Stomach (tissue), 9 donors: ENCODE data around the gene IFNA1. TPM values are rescaled to one million over a fixed set of nuclear protein-coding genes. Genes with fewer than 3 reads are reported as not detected.

ENCODE experiments used
- DNase-seq, 2 donors: peaks; one replicate each; pipeline versions ENCODE4 v3.0.0 to v3.0.0-alpha.2; 2013 to 2019
- H3K27ac ChIP-seq, 5 donors: fragments of 200-600 bp in 4 of 5; sonication (generic) in 4 of 5; one replicate each; pipeline ENCODE4 v1.5.1; 2013 to 2019; ENCODE audit warnings: mild to moderate bottlenecking in 1 of 5, moderate library complexity in 1 of 5
- H3K27me3 ChIP-seq, 3 donors: fragments of 200-600 bp; sonication (generic); one replicate each; pipeline ENCODE4 v1.5.1; 2017 to 2019; ENCODE audit warnings: mixed run types in 1 of 3
- H3K36me3 ChIP-seq, 4 donors: fragments of 200-600 bp; sonication (generic); 1 replicate in 3 of 4; 2 replicates in 1 of 4; pipeline ENCODE4 v1.5.1; 2016 to 2019
- H3K4me1 ChIP-seq, 4 donors: fragments of 200-600 bp; sonication (generic); one replicate each; pipeline ENCODE4 v1.5.1; 2016 to 2019
- H3K4me3 ChIP-seq, 4 donors: fragments of 200-600 bp; sonication (generic) in 3 of 4; one replicate each; pipeline ENCODE4 v1.5.1; 2016 to 2019; ENCODE audit warnings: mild to moderate bottlenecking in 1 of 4
- H3K9me3 ChIP-seq, 4 donors: fragments of 200-600 bp; sonication (generic); one replicate each; pipeline ENCODE4 v1.5.1; 2016 to 2019
- EP300 ChIP-seq: sonication (generic); formaldehyde crosslinking; IDR thresholded peaks from one replicate; pipeline ENCODE4 v1.6.1; 2017; ENCODE audit warnings: antibody characterized with exemption
- POLR2A ChIP-seq, 4 donors: fragments of 450-650 bp; IDR thresholded peaks; one replicate each; pipeline ENCODE4 v1.6.1; 2016; ENCODE audit warnings: antibody characterized with exemption in 4 of 4, control low read depth in 2 of 4, mild to moderate bottlenecking in 1 of 4, moderate library complexity in 1 of 4
- POLR2AphosphoS5 ChIP-seq, 3 donors: sonication (generic); formaldehyde crosslinking; IDR thresholded peaks; one replicate each; pipeline ENCODE4 v1.6.1; 2016; ENCODE audit warnings: antibody characterized with exemption in 3 of 3
- WGBS, 5 donors: extraction: QIAGEN DNeasy Blood & Tissue Kit in 3 of 5; methylation state at CpG; one replicate each; pipeline versions ENCODE4 v1.1.5 to v1.1.7; 2013 to 2018; 5-methylcytosine and 5-hydroxymethylcytosine counted together
- intact Hi-C: fragments of 100-400 bp; cut with DNase I; formaldehyde crosslinking; loops from one replicate; pipeline ENCODE4 v1.15.1; 2023; ENCODE audit warnings: low total_unique reads
- polyA plus RNA-seq, 3 donors: library from polyadenylated mRNA; stranded (reverse); fragments of 200-250 nt; gene quantifications; one replicate each; pipeline ENCODE4 v1.2.3, GENCODE V29; 2013
- total RNA-seq, 5 donors: library from RNA; depleted of rRNA; stranded (reverse); fragments of >200 nt; gene quantifications; one replicate each; pipeline versions ENCODE4 v1.1.0 to v1.2.3, GENCODE V29; 2014 to 2016
- TF ChIP-seq, protein P1 (sequence below), 7 experiments: fragments of 450-650 bp in 4 of 7; fragments of 200-600 bp in 3 of 7; sonication (generic) in 3 of 7; IDR thresholded peaks; one replicate each; pipeline ENCODE4 v1.5.1; 2016 to 2019; ENCODE audit warnings: antibody characterized with exemption in 7 of 7, control low read depth in 2 of 7, mild to moderate bottlenecking in 1 of 7
- donor health status: healthy with polysubstance abuse.
- donor health status: Bipolar disorder and iron deficiency.
- donor health status: healthy.

The IFNA1 gene
- total and polyA plus RNA-seq, 8 donors: not detected

DNA sequence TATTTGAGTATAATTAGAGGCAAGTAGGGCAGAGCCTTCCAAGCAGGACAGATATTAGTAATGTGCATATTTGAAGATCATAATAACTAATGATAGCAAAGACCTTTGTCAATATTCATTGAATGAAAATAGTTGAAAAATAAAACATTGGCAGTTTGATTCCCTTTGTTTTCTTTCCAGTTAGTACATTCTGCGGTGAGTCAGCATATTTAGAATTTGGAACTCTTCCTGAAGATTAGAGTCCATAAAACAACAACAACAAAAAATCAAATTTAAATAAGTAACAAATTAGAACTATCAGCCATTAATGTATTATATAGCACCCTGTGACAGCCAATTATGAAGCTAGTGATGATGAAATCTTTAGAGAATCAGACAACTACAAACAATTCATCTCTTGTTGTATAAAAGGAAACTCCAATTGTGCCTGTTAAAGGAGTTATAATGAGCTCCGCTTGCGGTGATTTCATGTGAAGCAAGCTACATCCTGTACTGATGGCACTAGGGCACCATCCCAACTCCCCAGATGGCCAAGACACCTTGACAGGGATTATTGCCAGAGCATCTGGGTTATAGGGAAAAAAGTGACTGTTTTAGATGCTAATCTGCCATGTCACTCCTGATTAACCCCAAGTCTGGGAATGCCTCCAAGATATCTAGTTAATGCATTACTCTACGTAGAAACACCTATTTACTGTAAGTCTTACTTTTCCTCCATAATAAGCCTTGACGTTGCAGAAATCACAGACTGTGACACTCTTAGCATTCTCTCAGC lies 24.6 kb upstream of the IFNA1 start:
- no peak for DNase-seq
- no peaks in the 10 kb centered on the region for H3K36me3 ChIP-seq
- H3K4me3 ChIP-seq: no peak overlapping the region
- peaks cover 0 to 6% (median 0%) of the 10 kb centered on the region in 3 donors for H3K27me3 ChIP-seq
- WGBS, 5 donors: 54 to 66% (median 58%) methylated on average over 5 of the region's 5 CpGs
- TF ChIP-seq POLR2A (IDR thresholded peaks at IDR 0.05): no peak
- no peak for TF ChIP-seq POLR2AphosphoS5 (IDR thresholded peaks at IDR 0.05)
- TF ChIP-seq, protein P1, sequence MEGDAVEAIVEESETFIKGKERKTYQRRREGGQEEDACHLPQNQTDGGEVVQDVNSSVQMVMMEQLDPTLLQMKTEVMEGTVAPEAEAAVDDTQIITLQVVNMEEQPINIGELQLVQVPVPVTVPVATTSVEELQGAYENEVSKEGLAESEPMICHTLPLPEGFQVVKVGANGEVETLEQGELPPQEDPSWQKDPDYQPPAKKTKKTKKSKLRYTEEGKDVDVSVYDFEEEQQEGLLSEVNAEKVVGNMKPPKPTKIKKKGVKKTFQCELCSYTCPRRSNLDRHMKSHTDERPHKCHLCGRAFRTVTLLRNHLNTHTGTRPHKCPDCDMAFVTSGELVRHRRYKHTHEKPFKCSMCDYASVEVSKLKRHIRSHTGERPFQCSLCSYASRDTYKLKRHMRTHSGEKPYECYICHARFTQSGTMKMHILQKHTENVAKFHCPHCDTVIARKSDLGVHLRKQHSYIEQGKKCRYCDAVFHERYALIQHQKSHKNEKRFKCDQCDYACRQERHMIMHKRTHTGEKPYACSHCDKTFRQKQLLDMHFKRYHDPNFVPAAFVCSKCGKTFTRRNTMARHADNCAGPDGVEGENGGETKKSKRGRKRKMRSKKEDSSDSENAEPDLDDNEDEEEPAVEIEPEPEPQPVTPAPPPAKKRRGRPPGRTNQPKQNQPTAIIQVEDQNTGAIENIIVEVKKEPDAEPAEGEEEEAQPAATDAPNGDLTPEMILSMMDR (IDR thresholded peaks at IDR 0.05): no peak
- no peak for TF ChIP-seq EP300
- H3K9me3 ChIP-seq: no peaks in the 10 kb centered on the region
- no peaks in the 10 kb centered on the region for H3K4me1 ChIP-seq
- intact Hi-C loops: no loop called here
- no peak overlapping the region for H3K27ac ChIP-seq

DNA sequence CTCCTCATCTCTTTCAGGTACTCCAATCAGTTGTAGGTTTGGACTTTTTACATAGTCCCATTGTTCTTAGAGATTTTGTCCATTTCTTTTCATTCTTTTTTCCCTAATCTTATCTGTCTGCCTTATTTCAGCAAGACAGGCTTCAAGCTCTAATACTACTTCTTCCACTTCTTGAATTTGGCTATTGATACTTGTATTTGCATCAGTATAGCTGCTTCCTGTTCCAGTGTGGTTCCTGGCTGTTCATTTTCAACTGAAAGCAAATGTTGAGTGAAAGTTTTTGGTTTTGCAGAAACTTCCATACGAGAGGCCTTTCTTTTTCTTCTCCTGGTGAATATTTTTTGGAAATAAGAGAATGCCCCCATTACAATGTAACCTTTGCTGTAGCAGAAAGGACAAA lies 12.0 kb upstream of the IFNA1 start:
- Histone ChIP-seq H3K27me3 (no peaks in the 10 kb centered on the region), H3K4me3 (no peak overlapping the region), H3K9me3 (no peaks in the 10 kb centered on the region), H3K27ac (no peak overlapping the region), H3K4me1 (no peaks in the 10 kb centered on the region), H3K36me3 (no peaks in the 10 kb centered on the region)
- intact Hi-C loops: no loop called here
- no peak for TF ChIP-seq POLR2A (IDR thresholded peaks at IDR 0.05)
- TF ChIP-seq, protein P1 (IDR thresholded peaks at IDR 0.05): no peak
- no peak for TF ChIP-seq EP300
- DNase-seq: no peak
- 64 to 83% (median 78%) methylated on average over 1 of the region's 1 CpG for WGBS, 5 donors

DNA sequence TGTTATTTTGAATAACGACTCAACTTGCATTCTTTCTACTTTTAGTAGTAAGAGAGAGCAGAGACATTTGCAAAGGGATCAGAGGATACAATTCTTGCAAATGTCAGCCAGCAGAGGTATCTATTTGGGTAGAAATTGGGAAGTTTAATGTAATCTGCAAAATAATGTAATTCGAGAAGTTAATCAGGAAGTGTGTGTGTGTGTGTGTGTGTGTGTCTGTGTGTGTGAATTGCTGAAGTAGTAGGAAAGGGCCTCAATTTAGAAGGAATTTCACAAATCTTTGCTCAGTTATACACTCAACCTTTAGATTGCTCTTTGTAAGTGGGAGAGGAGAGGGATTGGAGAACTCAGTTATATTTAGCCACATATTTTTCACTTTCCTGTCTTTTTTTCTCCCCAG lies 11.0 kb upstream of the IFNA1 start:
- TF ChIP-seq, protein P1 (IDR thresholded peaks at IDR 0.05): no peak
- TF ChIP-seq POLR2A (IDR thresholded peaks at IDR 0.05): no peak
- no peak for TF ChIP-seq EP300
- no peak for TF ChIP-seq POLR2AphosphoS5 (IDR thresholded peaks at IDR 0.05)
- no peak for DNase-seq
- Histone ChIP-seq H3K27ac (no peak overlapping the region), H3K9me3 (no peaks in the 10 kb centered on the region), H3K36me3 (no peaks in the 10 kb centered on the region), H3K27me3 (no peaks in the 10 kb centered on the region), H3K4me1 (no peaks in the 10 kb centered on the region), H3K4me3 (no peak overlapping the region)
- intact Hi-C loops: no loop called here
- 55 to 76% (median 72%) methylated on average over 2 of the region's 2 CpGs for WGBS, 5 donors

DNA sequence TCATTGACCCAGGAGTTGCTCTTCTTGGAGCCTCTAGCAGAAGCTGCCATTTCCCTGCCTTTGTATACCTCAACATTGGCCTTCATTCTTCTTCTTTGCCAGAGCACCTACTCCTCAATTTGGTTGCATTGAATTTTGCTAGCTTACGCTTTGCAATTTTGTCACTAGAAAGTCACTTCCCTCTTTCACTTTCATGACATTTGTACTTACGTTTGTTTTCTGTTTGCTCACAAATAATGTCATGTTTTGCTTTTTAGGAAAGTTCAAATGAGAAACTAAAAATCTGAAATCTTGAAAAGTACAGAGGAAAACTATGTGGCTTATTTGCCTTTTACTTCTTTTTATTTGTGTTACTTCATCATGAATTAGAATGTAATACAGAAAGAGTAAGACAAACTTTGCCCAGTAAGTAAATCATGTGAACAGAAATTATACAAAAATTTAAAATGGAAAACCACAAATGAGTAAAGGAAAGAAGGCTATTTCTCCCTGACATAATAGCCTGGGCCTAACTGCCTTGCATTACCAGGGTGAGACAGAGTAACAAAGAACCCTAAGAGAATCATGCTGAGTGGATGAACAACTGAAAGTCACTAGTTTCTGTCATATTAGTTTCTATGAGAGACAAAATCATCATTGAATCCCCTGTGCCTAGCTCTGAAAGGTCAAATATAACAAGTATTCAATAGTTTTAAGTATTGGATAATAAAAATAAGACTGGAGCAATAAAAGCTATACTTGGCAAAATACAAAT lies 7.4 kb upstream of the IFNA1 start:
- Histone ChIP-seq H3K9me3 (no peaks in the 10 kb centered on the region), H3K36me3 (no peaks in the 10 kb centered on the region), H3K27ac (no peak overlapping the region), H3K4me3 (no peak overlapping the region), H3K27me3 (peaks cover 0 to 4% (median 0%) of the 10 kb centered on the region in 3 donors), H3K4me1 (no peaks in the 10 kb centered on the region)
- no peak for DNase-seq
- TF ChIP-seq, protein P1 (IDR thresholded peaks at IDR 0.05): no peak
- intact Hi-C loops: no loop called here
- WGBS, 5 donors: 70 to 77% (median 72%) methylated on average over 2 of the region's 2 CpGs
